Islet of Langerhans (tissue), 1 donor: ENCODE results near the gene CAMTA1.

Experiments used
- FAIRE-seq: peaks from one replicate; lab custom pipeline; 2011; peaks lifted over from hg19 to GRCh38; lab: Jason Lieb, UNC

CAMTA1 gene

GRCh38 chr1:7261490-7261889 is 476.2 kb downstream of the CAMTA1 start:
- no peak for FAIRE-seq

- FAIRE-seq: peak; percentile 98
Observed at GRCh38 chr1:7262611-7263010, 477.4 kb downstream of the CAMTA1 start.

- FAIRE-seq: no peak
Observed at GRCh38 chr1:7263021-7263960, 478.0 kb downstream of the CAMTA1 start.

GRCh38 chr1:7264101-7264500 is 478.8 kb downstream of the CAMTA1 start:
- no peak for FAIRE-seq

GRCh38 chr1:7265771-7266371 is 480.6 kb downstream of the CAMTA1 start:
- peak; percentile 97 for FAIRE-seq

- no peak for FAIRE-seq
Observed at GRCh38 chr1:7266561-7266960, 481.3 kb downstream of the CAMTA1 start.

- FAIRE-seq: no peak
Observed at GRCh38 chr1:7267493-7267892, 482.2 kb downstream of the CAMTA1 start.

- no peak for FAIRE-seq
Observed at GRCh38 chr1:7268983-7269382, 483.7 kb downstream of the CAMTA1 start.

GRCh38 chr1:7269525-7269924 is 484.3 kb downstream of the CAMTA1 start:
- no peak for FAIRE-seq

GRCh38 chr1:7274256-7274655 is 489.0 kb downstream of the CAMTA1 start:
- FAIRE-seq: no peak

- no peak for FAIRE-seq
Observed at GRCh38 chr1:7278045-7278444, 492.8 kb downstream of the CAMTA1 start.

- no peak for FAIRE-seq
Observed at GRCh38 chr1:7278827-7279765, 493.8 kb downstream of the CAMTA1 start.

- FAIRE-seq: no peak
Observed at GRCh38 chr1:7279769-7280168, 494.5 kb downstream of the CAMTA1 start.

- FAIRE-seq: no peak
Observed at GRCh38 chr1:7280347-7280960, 495.2 kb downstream of the CAMTA1 start.

- no peak for FAIRE-seq
Observed at GRCh38 chr1:7281821-7282220, 496.6 kb downstream of the CAMTA1 start.

- FAIRE-seq: no peak
Observed at GRCh38 chr1:7284839-7285435, 499.7 kb downstream of the CAMTA1 start.

- FAIRE-seq: no peak
Observed at GRCh38 chr1:7285856-7286454, 500.7 kb downstream of the CAMTA1 start.

- FAIRE-seq: no peak
Observed at GRCh38 chr1:7287013-7287412, 501.8 kb downstream of the CAMTA1 start.

- FAIRE-seq: no peak
Observed at GRCh38 chr1:7288992-7289391, 503.7 kb downstream of the CAMTA1 start.

GRCh38 chr1:7289694-7290093 is 504.4 kb downstream of the CAMTA1 start:
- no peak for FAIRE-seq
